Hindlimb muscle (tissue), 1 donor: ENCODE data around the gene WFDC10B. TPM values are rescaled to one million over a fixed set of nuclear protein-coding genes. Genes with fewer than 3 reads are reported as not detected.
"Not testable (repeated sequence)": the region's sequence is repeated elsewhere in the genome, so short reads cannot be mapped to it uniquely, and the experiment has no call there.

Experiments
- DNase-seq: peaks from one replicate; pipeline ENCODE4 v3.0.0-alpha.2; 2013
- polyA plus RNA-seq: library from polyadenylated mRNA; unstranded; fragments of 120-200 nt; gene quantifications from one replicate; pipeline ENCODE4 v1.2.1, GENCODE V29; 2013; ENCODE audit not compliant: insufficient read length

The WFDC10B gene
- not detected for polyA plus RNA-seq

- no peak for DNase-seq
Measured at GRCh38 chr20:45704969-45705637, at the start of gene WFDC10B. Gene WFDC10B (minus strand): TSS chr20:45705019. CDS start chr20:45685992, 19,027 bp downstream.

DNA sequence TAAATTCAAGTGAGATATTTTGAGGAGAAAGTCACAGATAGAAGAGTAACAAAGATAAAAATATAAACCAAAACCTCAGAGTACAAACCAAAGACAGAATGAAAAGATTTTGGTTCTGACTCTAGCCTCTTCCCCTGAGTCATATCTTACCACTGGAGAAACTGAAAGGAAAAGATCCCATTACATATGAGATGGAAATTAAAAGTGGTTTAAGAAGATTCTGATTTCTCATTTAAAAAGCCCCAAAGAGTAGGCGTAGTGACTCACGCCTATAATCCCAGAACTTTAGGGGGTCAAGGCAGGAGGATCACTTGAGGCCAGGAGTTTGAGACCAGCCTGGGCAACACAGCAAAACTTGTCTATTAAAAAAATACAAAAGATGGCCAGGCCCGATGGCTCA is 47.9 kb upstream of the WFDC10B start:
- DNase-seq, result no peak

DNA sequence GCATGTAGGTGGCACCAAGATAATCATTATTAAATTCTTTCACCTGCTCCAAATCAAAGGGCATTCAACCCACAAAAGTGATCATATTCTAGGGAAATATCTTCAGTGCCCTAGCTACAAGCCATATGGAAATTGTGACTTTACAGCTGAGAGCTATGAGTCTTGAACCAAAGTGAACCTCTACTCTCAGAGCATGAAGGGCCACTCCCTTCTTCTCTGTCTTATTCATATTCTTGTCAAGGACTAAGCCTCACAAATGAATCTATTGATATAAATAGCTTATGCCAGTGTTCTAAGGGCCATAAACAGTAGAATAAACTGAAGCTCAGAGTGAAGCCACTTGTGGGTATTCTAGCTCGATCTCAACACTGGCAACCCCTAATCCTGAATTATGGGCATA is 46.9 kb upstream of the WFDC10B start:
- DNase-seq, result no peak

- no peak for DNase-seq
Measured at GRCh38 chr20:45745015-45745414, 40.2 kb upstream of the WFDC10B start.

DNA sequence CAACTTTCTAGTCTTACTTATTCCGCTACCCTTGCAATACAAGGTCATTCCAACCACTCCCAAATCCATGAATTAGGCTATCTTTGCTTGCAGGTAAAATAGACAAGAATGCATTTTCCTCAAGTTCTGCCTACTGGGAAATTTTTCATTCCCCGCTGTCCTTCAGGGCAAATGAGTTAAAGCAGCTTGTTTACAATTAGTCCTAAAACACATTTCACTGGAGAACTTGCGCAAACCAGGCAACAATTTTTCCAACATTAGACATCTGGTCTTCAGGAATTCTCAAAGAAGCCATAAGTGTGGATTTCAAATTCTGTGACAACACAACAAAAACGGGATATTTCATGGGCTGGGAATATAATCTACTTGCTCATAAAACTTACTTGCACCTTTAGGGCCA is 37.8 kb upstream of the WFDC10B start:
- no peak for DNase-seq

DNA sequence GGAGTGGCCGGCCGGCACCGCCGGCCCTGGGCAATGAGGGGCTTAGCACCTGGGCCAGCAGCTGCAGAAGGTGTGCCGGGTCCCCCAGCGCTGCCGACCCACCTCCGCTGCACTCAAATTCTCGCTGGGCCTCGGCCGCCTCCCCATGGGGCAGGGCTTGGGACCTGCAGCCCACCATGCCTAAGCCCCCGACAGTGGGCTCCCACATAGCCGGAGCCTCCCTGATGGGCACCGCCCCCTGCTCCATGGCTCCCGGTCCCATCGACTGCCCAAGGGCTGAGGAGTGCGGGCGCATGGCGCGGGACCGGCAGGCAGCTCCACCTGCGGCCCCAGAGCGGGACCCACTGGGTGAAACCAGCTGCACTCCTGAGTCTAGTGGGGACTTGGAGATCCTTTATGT is 31.2 kb upstream of the WFDC10B start:
- no peak for DNase-seq

DNA sequence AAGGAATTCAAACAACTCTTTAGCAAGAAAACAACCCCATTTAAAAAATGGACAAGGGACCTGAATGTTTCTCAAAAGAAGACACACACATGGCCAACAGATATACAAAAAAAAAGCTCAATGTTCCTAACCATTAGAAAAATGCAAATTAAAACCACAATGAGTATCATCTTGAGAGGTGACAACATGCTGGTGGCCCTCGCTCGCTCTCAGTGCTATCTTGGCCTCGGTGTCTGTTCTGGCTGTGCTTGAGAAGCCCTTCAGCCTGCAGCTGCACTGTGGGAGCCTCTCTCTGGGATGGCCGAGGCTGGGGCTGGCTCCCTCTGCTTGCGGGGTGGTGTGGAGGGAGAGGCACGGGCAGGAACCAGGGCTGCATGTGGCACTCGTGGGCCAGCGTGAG is 30.7 kb upstream of the WFDC10B start:
- no peak for DNase-seq

- DNase-seq, result no peak
Measured at GRCh38 chr20:45732199-45732598, 27.4 kb upstream of the WFDC10B start.

DNA sequence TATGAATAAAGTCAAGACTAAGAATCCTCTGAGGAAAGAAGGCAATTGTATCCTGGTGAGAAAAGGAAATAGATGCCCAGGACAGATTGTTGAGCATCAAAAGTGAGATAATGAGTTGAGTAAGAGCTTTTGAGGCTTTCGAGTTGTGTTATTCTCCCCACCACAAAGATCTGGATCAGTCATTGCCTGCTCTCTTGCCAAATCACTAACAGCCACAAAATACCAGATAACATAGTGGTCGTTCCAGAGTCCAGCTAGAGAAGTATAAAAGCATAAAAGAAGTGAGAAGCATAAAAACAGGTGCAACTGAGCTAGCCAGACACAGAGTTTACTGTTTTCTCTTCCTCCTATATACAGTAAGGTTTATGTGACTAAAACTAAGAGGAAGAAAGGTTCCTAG is 22.2 kb upstream of the WFDC10B start:
- no peak for DNase-seq

DNA sequence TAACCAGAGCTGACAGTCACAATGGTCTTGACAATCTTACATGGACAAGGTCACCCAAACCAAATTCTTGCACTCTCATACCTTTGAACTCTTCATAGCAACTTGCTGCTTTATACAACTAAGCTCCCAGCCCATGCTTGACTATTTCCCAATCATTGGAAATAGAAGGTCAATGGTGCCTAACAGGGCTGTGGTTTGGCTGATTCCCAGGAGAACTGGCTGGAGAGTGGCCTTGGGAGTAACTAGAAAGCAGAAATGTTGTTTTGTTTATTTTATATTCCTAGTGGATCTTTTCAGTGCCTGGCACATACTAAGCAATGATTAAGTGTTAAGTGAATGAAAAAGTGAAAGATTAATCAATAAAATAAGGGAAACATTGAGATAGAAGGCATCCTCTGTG is 20.3 kb upstream of the WFDC10B start:
- no peak for DNase-seq

DNA sequence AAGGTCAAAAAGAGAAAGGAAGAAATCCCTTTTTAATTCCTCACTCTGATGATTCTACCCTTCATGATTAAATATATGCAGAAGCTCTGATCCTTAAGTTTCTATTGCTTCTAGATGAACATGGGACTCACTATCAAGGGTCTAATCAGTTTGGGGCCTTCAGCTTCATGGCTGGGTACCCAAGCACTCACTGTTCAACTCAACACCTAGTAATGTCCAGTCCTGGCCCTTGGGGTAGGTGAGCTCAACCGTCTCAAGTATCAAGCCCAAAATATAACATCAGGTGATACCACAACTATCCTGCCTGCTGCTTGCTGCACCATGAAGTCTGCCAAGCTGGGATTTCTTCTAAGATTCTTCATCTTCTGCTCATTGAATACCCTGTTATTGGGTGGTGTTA is 17.2 kb upstream of the WFDC10B start, which contains the start of gene SPINT4:
SPINT4 (plus strand) TSS at position 301 of the 400 bp plus-strand sequence; CDS start at position 322, 21 bp downstream.
- DNase-seq, result no peak

DNA sequence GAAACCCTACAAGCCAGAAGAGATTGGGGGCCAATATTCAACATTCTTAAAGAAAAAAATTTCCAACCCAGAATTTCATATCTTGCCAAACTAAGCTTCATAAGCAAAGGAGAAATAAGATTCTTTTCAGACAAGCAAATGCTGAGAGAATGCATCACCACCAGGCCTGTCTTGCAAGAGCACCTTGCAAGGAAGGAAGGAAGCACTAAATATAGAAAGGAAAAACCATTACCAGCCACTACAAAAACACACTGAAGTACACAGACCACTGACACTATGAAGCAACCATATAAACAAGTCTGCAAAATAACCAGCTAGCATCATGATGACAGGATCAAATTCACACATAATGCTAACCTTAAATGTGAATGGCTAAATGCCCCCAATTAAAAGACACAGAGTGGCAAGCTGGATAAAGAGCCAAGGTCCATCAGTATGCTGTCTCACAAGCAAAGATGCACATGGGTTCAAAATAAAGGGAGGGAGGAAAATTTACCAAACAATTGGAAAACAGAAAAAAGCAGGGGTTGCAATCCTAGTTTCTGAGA is 11.4 kb upstream of the WFDC10B start:
- DNase-seq, result not testable (repeated sequence)

DNA sequence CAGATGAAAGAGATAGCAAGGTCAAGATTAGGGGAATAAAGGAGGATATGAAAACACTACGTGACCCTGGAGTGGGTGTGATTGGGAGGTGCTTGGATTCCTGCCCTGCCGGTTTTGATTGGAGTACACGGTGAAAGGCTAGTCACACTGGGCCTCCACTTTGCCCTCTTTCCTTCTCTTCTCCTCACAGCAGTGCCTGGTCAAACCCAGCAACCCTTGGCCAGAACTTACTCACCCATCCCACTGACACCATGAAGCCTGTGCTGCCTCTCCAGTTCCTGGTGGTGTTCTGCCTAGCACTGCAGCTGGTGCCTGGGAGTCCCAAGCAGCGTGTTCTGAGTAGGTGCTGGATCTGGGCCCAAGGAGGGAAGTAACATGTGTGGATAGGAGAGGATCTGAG is 2.9 kb downstream of the WFDC10B start, which contains the start of gene WFDC13:
WFDC13 (plus strand) TSS at position 166 of the 400 bp plus-strand sequence; CDS start at position 252, 86 bp downstream.
- no peak for DNase-seq

GRCh38 chr20:45701104-45701503 is 3.7 kb downstream of the WFDC10B start:
- no peak for DNase-seq

DNA sequence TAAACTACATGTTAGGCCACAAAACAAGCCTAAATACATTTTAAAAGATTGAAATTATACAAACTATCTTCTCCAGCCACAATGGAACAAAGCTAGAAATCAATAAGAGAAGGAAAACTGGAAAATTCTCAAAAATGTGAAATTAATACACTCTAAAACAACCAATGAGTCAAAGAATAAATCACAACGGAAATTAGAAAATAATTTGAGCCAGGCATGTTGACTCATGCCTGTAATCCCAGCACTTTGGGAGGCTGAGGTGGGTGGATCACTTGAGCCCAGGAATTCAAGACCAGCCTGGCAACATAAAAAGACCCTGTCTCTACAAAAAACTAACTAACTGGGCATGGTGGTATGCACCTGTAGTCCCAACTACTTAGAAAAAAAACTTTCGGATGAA is 9.3 kb downstream of the WFDC10B start:
- no peak for DNase-seq

- not testable (repeated sequence) for DNase-seq
Measured at GRCh38 chr20:45693346-45693745, 11.5 kb downstream of the WFDC10B start.

GRCh38 chr20:45685896-45686295 is 18.9 kb downstream of the WFDC10B start:
- DNase-seq, result no peak

DNA sequence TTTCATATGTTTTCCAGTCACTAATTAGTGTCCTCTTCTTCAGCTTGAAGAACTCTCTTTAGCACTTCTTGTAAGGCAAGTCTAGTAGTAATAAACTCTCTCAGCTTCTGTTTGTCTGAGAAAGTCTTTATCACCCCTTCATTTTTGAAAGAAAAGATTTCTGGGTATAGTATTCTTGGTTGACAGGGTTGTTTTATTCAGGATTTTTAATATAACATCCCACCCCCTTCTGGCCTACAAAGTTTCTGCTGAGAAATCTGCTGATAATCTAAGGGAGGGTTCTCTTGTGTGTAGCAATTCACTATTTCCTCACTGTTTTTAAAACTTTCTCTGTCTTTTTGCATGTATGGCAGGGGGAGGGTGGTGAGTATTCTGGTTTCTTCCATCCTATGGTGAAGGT is 25.2 kb downstream of the WFDC10B start:
- DNase-seq, result no peak

GRCh38 chr20:45672765-45673164 is 32.1 kb downstream of the WFDC10B start:
- no peak for DNase-seq

GRCh38 chr20:45670139-45670538 is 34.7 kb downstream of the WFDC10B start, which contains the start of gene WFDC11:
Gene WFDC11 (minus strand): TSS chr20:45670239. CDS start chr20:45650600, 19,639 bp downstream.
- DNase-seq, result no peak

DNA sequence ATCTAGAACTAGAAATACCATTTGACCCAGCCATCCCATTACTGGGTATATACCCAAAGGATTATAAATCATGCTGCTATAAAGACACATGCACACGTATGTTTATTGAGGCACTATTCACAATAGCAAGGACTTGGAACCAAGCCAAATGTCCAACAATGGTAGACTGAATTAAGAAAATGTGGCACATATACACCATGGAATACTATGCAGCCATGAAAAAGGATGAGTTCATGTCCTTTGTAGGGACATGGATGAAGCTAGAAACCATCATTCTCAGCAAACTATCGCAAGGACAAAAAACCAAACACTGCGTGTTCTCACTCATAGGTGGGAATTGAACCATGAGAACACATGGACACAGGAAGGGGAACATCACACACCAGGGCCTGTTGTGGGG is 47.8 kb downstream of the WFDC10B start:
- not testable (repeated sequence) for DNase-seq

- not testable (repeated sequence) for DNase-seq
Measured at GRCh38 chr20:45651726-45652125, 53.1 kb downstream of the WFDC10B start.

DNA sequence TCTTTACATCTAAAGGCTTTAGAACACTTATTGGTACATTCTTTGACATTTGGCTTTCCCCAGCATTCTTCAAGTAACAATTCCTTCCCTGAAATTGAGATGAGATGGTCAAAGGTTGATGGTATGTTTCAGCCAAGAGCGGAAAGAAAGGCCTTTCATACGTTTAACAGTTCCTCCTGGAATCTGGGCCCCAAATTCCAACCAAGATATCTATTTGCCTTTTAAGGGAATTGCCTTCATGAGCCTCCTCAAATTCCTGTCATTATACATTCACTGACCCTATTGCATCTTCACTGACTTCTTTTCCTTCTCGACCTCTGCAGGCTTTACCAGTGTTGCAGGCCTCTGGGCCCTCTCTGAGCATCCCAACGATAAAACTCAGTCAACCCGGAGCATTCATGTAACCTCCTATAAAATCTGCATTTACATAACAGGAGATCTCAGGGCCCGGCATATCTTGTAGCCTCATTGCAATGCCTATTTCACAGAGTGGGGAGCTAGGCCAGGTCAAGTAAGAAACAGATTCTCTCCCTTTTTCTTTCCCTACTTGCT is 55.4 kb downstream of the WFDC10B start:
- no peak for DNase-seq
